Renal cortex interstitium (tissue), 11 donors: ENCODE results near the gene CLIP1. TPM values are rescaled to one million over a fixed set of nuclear protein-coding genes. Genes with fewer than 3 reads are reported as not detected.
A peak's percentile ranks its signal among the peaks of the same experiment; 100 is the strongest.
"Not testable (repeated sequence)": the region's sequence is repeated elsewhere in the genome, so short reads cannot be mapped to it uniquely, and the experiment has no call there.

Experiments
- DNase-seq, 11 donors: peaks; one replicate each; pipeline ENCODE4 v3.0.0-alpha.2; 2013; ENCODE audit warnings: low read depth in 9 of 11, low spot score in 4 of 11; ENCODE audit errors: extremely low read depth in 1 of 11
- polyA plus RNA-seq, 3 donors: library from polyadenylated mRNA; unstranded; fragments of 120-200 nt; gene quantifications; one replicate each; pipeline ENCODE4 v1.2.1, GENCODE V29; 2013; ENCODE audit not compliant: insufficient read length in 3 of 3

The CLIP1 gene
- polyA plus RNA-seq, 3 donors, result 37.4 to 42.7 (median 40.0) TPM

GRCh38 chr12:122368361-122369073 is 54.0 kb downstream of the CLIP1 start:
- peak in 1 of 11 donors; percentile 11 for DNase-seq

- not testable (repeated sequence) for DNase-seq
Measured at GRCh38 chr12:122367632-122368031, 54.8 kb downstream of the CLIP1 start.

GRCh38 chr12:122366685-122367475 is 55.6 kb downstream of the CLIP1 start:
- peak in 2 of 11 donors; percentile 2 to 13 for DNase-seq

GRCh38 chr12:122365226-122365625 is 57.2 kb downstream of the CLIP1 start:
- not testable (repeated sequence) for DNase-seq

GRCh38 chr12:122363782-122364181 is 58.7 kb downstream of the CLIP1 start:
- no peak for DNase-seq

GRCh38 chr12:122362755-122363154 is 59.7 kb downstream of the CLIP1 start:
- no peak for DNase-seq

GRCh38 chr12:122358403-122358802 is 64.1 kb downstream of the CLIP1 start:
- DNase-seq, result not testable (repeated sequence)

- DNase-seq, result not testable (repeated sequence)
Measured at GRCh38 chr12:122357536-122357935, 64.9 kb downstream of the CLIP1 start.

- DNase-seq, result not testable (repeated sequence)
Measured at GRCh38 chr12:122356991-122357390, 65.5 kb downstream of the CLIP1 start.

- peak in 9 of 11 donors; percentile 17 to 54 (median 30) for DNase-seq
Measured at GRCh38 chr12:122356192-122356635, 66.3 kb downstream of the CLIP1 start.

GRCh38 chr12:122355706-122356105 is 66.8 kb downstream of the CLIP1 start:
- DNase-seq, result no peak

GRCh38 chr12:122354958-122355641 is 67.4 kb downstream of the CLIP1 start:
- DNase-seq, result no peak

GRCh38 chr12:122352394-122352793 is 70.1 kb downstream of the CLIP1 start:
- DNase-seq, result no peak

- no peak for DNase-seq
Measured at GRCh38 chr12:122350141-122350848, 72.2 kb downstream of the CLIP1 start.

GRCh38 chr12:122349078-122349477 is 73.4 kb downstream of the CLIP1 start:
- DNase-seq, result no peak

- no peak for DNase-seq
Measured at GRCh38 chr12:122348505-122348904, 74.0 kb downstream of the CLIP1 start.

- DNase-seq, result no peak
Measured at GRCh38 chr12:122346054-122346453, 76.4 kb downstream of the CLIP1 start.

- no peak for DNase-seq
Measured at GRCh38 chr12:122345042-122345441, 77.4 kb downstream of the CLIP1 start.
